HepG2 (cell line): ENCODE measurements around the gene PRR36. TPM values are rescaled to one million over a fixed set of nuclear protein-coding genes. Genes with fewer than 3 reads are reported as not detected.

Source experiments
- AKNA ChIP-seq: sonication (generic); formaldehyde crosslinking; IDR thresholded peaks from 2 replicates; pipeline ENCODE4 v1.4.0; 2020; ENCODE audit warnings: missing genetic modification reagents, borderline replicate concordance
- HCFC1 ChIP-seq: fragments of 150-350 bp; IDR thresholded peaks from 2 replicates; pipeline ENCODE4 v1.6.1; 2014; ENCODE audit warnings: low read depth, low read length
- KDM1A ChIP-seq: IDR thresholded peaks from 2 replicates; pipeline ENCODE4 v1.6.1; 2016; ENCODE audit warnings: missing compliant biosample characterization
- MAX ChIP-seq: IDR thresholded peaks from 2 replicates; pipeline ENCODE4 v1.6.1; 2012; ENCODE audit warnings: inconsistent platforms
- NKX3-1 ChIP-seq: sonication (generic); formaldehyde crosslinking; IDR thresholded peaks from 2 replicates; pipeline ENCODE4 v1.5.0; 2020; ENCODE audit warnings: missing genetic modification reagents
- PHF5A ChIP-seq: IDR thresholded peaks from one replicate; pipeline ENCODE4 v1.6.1; 2018; ENCODE audit warnings: low read depth, missing genetic modification reagents; ENCODE audit not compliant: unreplicated experiment
- REPIN1 ChIP-seq: sonication (generic); formaldehyde crosslinking; IDR thresholded peaks from 2 replicates; pipeline ENCODE4 v1.8.0; 2022; ENCODE audit warnings: missing genetic modification reagents, low read depth, mild to moderate bottlenecking, borderline replicate concordance
- SAP130 ChIP-seq: IDR thresholded peaks from 2 replicates; pipeline ENCODE4 v1.6.1; 2016; ENCODE audit warnings: low read depth
- SMAD3 ChIP-seq: sonication (generic); formaldehyde crosslinking; IDR thresholded peaks from 2 replicates; pipeline ENCODE4 v1.4.0; 2020; ENCODE audit warnings: missing genetic modification reagents
- ZFP1 ChIP-seq: IDR thresholded peaks from 2 replicates; pipeline ENCODE4 v1.6.1; 2016
- ZFP62 ChIP-seq: sonication (generic); formaldehyde crosslinking; IDR thresholded peaks from 2 replicates; pipeline ENCODE4 v1.4.0; 2020; ENCODE audit warnings: missing genetic modification reagents
- ZNF281 ChIP-seq: sonication (generic); formaldehyde crosslinking; IDR thresholded peaks from 2 replicates; pipeline ENCODE4 v1.4.0; 2020; ENCODE audit warnings: missing genetic modification reagents, borderline replicate concordance
- ZNF34 ChIP-seq: sonication (generic); formaldehyde crosslinking; IDR thresholded peaks from 2 replicates; pipeline ENCODE4 v1.4.0; 2020; ENCODE audit warnings: mild to moderate bottlenecking, missing genetic modification reagents, borderline replicate concordance
- ZNF646 ChIP-seq: sonication (generic); formaldehyde crosslinking; IDR thresholded peaks from 2 replicates; pipeline ENCODE4 v1.9.0; 2021; ENCODE audit warnings: mild to moderate bottlenecking, missing genetic modification reagents
- ZNF709 ChIP-seq: sonication (generic); formaldehyde crosslinking; IDR thresholded peaks from 2 replicates; pipeline ENCODE4 v1.5.0; 2020; ENCODE audit warnings: mild to moderate bottlenecking, missing genetic modification reagents
- polyA plus RNA-seq, 8 experiments: library from polyadenylated mRNA; depleted of rRNA in 3 of 8; stranded (reverse) in 7 of 8; unstranded in 1 of 8; fragments of >200 nt; fragmentation: Illumina TruSeq in 4 of 8; extraction: Trizol in 4 of 8; gene quantifications; 2 replicates each; pipeline versions ENCODE4 v1.2.1 to v1.2.3, GENCODE V29; 2011 to 2016; ENCODE audit warnings: low read depth in 4 of 8, missing spikeins in 1 of 8, mixed read lengths in 1 of 8; ENCODE audit not compliant: insufficient read depth in 1 of 8
- total RNA-seq, 5 experiments: library from RNA; depleted of rRNA; stranded (reverse); fragments of >200 nt; fragmentation: Illumina TruSeq; extraction: Trizol; gene quantifications; 2 replicates each; pipeline ENCODE4 v1.2.3, GENCODE V29; 2016; ENCODE audit warnings: low read depth in 1 of 5

Gene PRR36
- total and polyA plus RNA-seq, 2 of the 13 experiments (the other 11 are each of a cell fraction or from before 2014, with no cell fraction given), result 0.07 to 0.17 TPM

- TF ChIP-seq AKNA (no peak), ZNF34 (CRISPR knock-in tag) (no peak), ZFP62 (CRISPR knock-in tag) (no peak), REPIN1 (CRISPR knock-in tag) (no peak), KDM1A (no peak), PHF5A (CRISPR knock-in tag) (no peak), SAP130 (CRISPR knock-in tag) (no peak; the same call in 1 of the 2 replicates), SMAD3 (CRISPR knock-in tag) (no peak), ZFP1 (CRISPR knock-in tag) (no peak), NKX3-1 (CRISPR knock-in tag) (no peak; the same call in 1 of the 2 replicates), ZNF281 (CRISPR knock-in tag) (no peak), ZNF709 (peak; percentile 87; the same call in 1 of the 2 replicates), ZNF646 (peak; percentile 35; the same call in 1 of the 2 replicates), HCFC1 (no peak), MAX (peak; percentile 77)
Measured at GRCh38 chr19:7916103-7916954, 42.1 kb upstream of the PRR36 start (continued).
